ENCODE measurements around the gene CLCN6.

CLCN6 gene

DNA sequence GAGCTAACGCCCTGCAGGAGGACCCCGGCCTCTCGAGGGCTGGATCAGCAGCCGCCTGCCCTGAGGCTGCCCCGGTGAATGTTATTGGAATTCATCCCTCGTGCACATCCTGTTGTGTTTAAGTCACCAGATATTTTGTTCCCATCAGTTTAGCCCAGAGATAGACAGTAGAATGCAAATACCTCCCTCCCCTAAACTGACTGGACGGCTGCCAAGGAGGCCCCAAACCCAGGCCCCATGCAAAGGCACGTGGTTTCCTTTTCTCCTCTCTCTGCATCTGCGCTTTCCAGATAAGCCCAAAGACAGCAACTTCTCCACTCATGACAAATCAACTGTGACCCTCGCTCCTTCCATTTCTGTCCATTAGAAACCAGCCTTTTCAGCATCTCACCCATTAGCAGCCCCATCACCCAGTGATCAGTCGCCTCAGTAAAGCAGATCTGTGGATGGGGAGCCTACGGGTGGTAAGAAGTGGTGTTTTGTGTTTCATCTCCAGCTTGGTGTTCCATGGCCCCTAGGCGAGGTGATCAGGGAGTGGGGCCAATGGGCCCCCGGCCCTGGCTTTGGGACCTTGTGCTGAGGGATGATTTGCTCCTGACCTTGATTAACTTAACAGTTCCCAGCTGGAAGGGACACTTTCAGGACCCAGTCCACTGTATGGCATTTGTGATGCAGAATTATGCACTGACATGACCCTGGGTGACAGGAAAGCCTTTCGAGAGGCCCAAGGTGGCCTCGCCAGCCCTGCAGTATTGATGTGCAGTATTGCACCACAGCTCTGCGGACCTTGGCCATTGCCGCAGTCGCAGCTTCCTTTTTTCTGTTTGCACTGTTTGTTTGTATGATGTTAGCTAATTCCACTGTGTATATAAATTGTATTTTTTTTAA lies 36.4 kb downstream of the CLCN6 start:
- Mint-ChIP-seq H3K9me3 (ENCODE audit: low read depth) (no peaks in the 10 kb centered on the region), H3K4me1 (ENCODE audit: low read depth) (peaks cover 5% of the 10 kb centered on the region), H3K36me3 (peaks cover 9% of the 10 kb centered on the region), H3K4me3 (no peak overlapping the region), H3K27me3 (no peaks in the 10 kb centered on the region), H3K27ac (no peak overlapping the region)

- H3K36me3 Mint-ChIP-seq = peaks cover 5% of the 10 kb centered on the region
- H3K27me3 Mint-ChIP-seq = no peaks in the 10 kb centered on the region
- H3K4me1 Mint-ChIP-seq (ENCODE audit: low read depth) = peaks cover 5% of the 10 kb centered on the region
- H3K27ac Mint-ChIP-seq = no peak overlapping the region
- H3K9me3 Mint-ChIP-seq (ENCODE audit: low read depth) = no peaks in the 10 kb centered on the region
- no peak overlapping the region for H3K4me3 Mint-ChIP-seq
Observed at GRCh38 chr1:11845641-11846335, 39.8 kb downstream of the CLCN6 start.

GRCh38 chr1:11847667-11848372 lies 41.8 kb downstream of the CLCN6 start, which contains the start of gene NPPA:
Gene NPPA, minus strand, starts transcription at chr1:11847783. Its CDS starts 99 bp downstream, at chr1:11847684.
- Mint-ChIP-seq H3K27me3 (no peaks in the 10 kb centered on the region), H3K4me1 (ENCODE audit: low read depth) (peaks cover 5% of the 10 kb centered on the region), H3K36me3 (peaks cover 3% of the 10 kb centered on the region), H3K9me3 (ENCODE audit: low read depth) (no peaks in the 10 kb centered on the region), H3K27ac (no peak within 1 kb of the TSS), H3K4me3 (no peak within 1 kb of the TSS)

DNA sequence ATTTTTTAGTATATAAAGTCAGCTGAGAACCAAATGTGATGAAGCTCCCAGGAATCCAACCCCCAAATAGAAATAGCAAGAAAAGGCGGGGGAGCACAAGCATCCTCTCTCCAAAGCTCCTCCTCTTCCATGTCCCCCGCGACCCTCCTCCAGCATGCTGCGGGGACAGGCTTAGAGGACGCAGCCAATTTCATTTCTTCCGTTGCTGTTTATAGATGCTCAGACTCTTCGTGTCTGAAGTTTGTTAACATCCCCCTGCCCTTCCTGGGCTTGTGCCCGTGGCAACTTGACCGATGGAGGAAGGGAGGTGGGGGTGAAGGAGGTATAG lies 42.3 kb downstream of the CLCN6 start:
- peaks cover 5% of the 10 kb centered on the region for H3K4me1 Mint-ChIP-seq (ENCODE audit: low read depth)
- H3K27ac Mint-ChIP-seq = no peak overlapping the region
- no peaks in the 10 kb centered on the region for H3K27me3 Mint-ChIP-seq
- H3K9me3 Mint-ChIP-seq (ENCODE audit: low read depth) = no peaks in the 10 kb centered on the region
- no peak overlapping the region for H3K4me3 Mint-ChIP-seq
- peaks cover 3% of the 10 kb centered on the region for H3K36me3 Mint-ChIP-seq

GRCh38 chr1:11850156-11850555 lies 44.2 kb downstream of the CLCN6 start:
- H3K9me3 Mint-ChIP-seq (ENCODE audit: low read depth) = no peaks in the 10 kb centered on the region
- peaks cover 5% of the 10 kb centered on the region for H3K4me1 Mint-ChIP-seq (ENCODE audit: low read depth)
- H3K27me3 Mint-ChIP-seq = peaks cover 6% of the 10 kb centered on the region
- no peak overlapping the region for H3K27ac Mint-ChIP-seq
- H3K36me3 Mint-ChIP-seq = no peaks in the 10 kb centered on the region
- H3K4me3 Mint-ChIP-seq = no peak overlapping the region

- Mint-ChIP-seq H3K4me1 (ENCODE audit: low read depth) (no peaks in the 10 kb centered on the region), H3K27ac (no peak overlapping the region), H3K36me3 (no peaks in the 10 kb centered on the region), H3K9me3 (ENCODE audit: low read depth) (no peaks in the 10 kb centered on the region), H3K27me3 (peaks cover 6% of the 10 kb centered on the region), H3K4me3 (no peak overlapping the region)
Observed at GRCh38 chr1:11851180-11851579, 45.2 kb downstream of the CLCN6 start.

DNA sequence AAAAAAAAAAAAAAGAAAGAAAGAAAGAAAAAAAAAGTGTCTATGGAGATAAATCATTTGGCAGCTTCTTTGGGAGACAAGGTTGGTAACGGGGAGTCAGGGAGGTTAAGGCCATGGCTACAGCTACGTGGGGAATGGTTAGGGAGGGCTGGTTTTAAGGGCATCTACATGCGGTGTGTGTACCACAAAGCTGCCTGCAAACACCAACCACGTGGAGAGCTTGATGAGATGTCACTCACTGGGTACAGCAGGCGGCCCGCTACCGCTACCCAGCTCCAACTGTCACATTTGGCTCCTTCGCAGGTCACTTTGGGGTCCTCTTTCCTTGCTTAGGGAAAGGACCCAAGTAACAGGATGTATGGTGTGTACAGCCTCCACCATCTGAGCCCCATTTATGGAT lies 48.5 kb downstream of the CLCN6 start:
- H3K4me3 Mint-ChIP-seq = no peak overlapping the region
- no peaks in the 10 kb centered on the region for H3K9me3 Mint-ChIP-seq (ENCODE audit: low read depth)
- no peak overlapping the region for H3K27ac Mint-ChIP-seq
- H3K27me3 Mint-ChIP-seq = peaks cover 12% of the 10 kb centered on the region
- no peaks in the 10 kb centered on the region for H3K36me3 Mint-ChIP-seq
- H3K4me1 Mint-ChIP-seq (ENCODE audit: low read depth) = no peaks in the 10 kb centered on the region

GRCh38 chr1:11855430-11855829 lies 49.4 kb downstream of the CLCN6 start:
- Mint-ChIP-seq H3K9me3 (ENCODE audit: low read depth) (no peaks in the 10 kb centered on the region), H3K27ac (no peak overlapping the region), H3K36me3 (no peaks in the 10 kb centered on the region), H3K4me1 (ENCODE audit: low read depth) (no peaks in the 10 kb centered on the region), H3K4me3 (no peak overlapping the region), H3K27me3 (peaks cover 18% of the 10 kb centered on the region)

- Mint-ChIP-seq H3K4me1 (ENCODE audit: low read depth) (no peaks in the 10 kb centered on the region), H3K4me3 (no peak overlapping the region), H3K9me3 (ENCODE audit: low read depth) (no peaks in the 10 kb centered on the region), H3K36me3 (no peaks in the 10 kb centered on the region), H3K27me3 (peaks cover 25% of the 10 kb centered on the region), H3K27ac (no peak overlapping the region)
Observed at GRCh38 chr1:11856698-11857097, 50.7 kb downstream of the CLCN6 start.

- H3K27me3 Mint-ChIP-seq = peaks cover 29% of the 10 kb centered on the region
Observed at GRCh38 chr1:11857164-11857851, 51.3 kb downstream of the CLCN6 start.

GRCh38 chr1:11858158-11858557 lies 52.2 kb downstream of the CLCN6 start:
- Mint-ChIP-seq H3K4me3 (no peak overlapping the region), H3K9me3 (ENCODE audit: low read depth) (no peaks in the 10 kb centered on the region), H3K27ac (no peak overlapping the region), H3K27me3 (peaks cover 34% of the 10 kb centered on the region), H3K4me1 (ENCODE audit: low read depth) (no peaks in the 10 kb centered on the region), H3K36me3 (no peaks in the 10 kb centered on the region)

More at GRCh38 chr1:11857164-11857851, 51.3 kb downstream of the CLCN6 start:
- Mint-ChIP-seq H3K9me3 (ENCODE audit: low read depth) (no peaks in the 10 kb centered on the region), H3K4me1 (ENCODE audit: low read depth) (no peaks in the 10 kb centered on the region), H3K4me3 (no peak overlapping the region), H3K36me3 (no peaks in the 10 kb centered on the region), H3K27ac (no peak overlapping the region)

- Mint-ChIP-seq H3K36me3 (no peaks in the 10 kb centered on the region), H3K27me3 (peaks cover 34% of the 10 kb centered on the region), H3K9me3 (ENCODE audit: low read depth) (no peaks in the 10 kb centered on the region), H3K27ac (no peak within 1 kb of the TSS), H3K4me1 (ENCODE audit: low read depth) (no peaks in the 10 kb centered on the region), H3K4me3 (no peak within 1 kb of the TSS)
Observed at GRCh38 chr1:11858613-11858967, 52.6 kb downstream of the CLCN6 start, which contains the start of gene NPPB. Gene NPPB, minus strand, starts transcription at chr1:11858945. Its CDS starts 112 bp downstream, at chr1:11858833.

DNA sequence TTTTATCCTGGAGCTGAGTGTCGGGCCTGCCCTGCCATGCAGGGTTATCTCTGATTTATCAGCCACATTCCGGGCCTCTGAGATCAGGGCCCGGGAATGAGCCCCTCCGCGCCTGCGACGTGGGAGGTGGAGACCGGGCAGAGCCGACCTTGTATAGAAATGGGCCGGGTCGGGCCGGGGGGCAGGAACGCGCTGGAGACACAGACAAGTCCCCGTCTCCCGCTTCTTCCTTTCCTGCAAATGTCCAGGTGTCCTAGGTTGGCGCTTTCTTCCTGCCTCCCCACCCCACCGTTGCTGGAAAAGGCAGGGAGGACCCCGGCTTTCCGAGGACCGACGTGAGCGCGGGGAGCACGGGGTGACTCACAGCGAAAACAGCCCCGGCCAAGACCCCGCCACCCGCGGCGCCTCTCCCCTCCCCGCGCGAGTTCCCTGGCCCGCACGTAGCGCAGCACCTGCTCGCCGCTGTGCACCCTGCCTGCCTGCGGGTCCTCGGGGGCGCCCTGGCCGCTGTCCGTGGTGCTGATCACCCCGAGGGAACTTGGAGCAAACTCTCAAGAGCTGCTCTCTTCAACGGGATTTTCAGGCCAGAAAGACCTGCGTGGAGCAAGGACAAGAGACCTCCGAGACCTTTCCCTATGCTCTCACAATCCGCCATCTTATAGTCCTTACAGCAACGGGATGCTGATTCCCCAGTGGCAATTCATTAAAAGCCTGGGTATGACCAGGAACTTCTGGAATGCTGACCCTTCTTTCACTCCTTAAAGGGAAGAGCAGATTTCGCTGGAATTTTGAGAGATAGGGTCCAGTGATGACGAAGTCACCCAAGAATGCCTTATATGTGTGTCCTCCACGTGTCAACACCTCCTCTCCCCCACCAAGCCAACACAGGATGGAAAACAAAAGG lies 53.2 kb downstream of the CLCN6 start:
- Mint-ChIP-seq H3K27ac (no peak overlapping the region), H3K27me3 (peaks cover 32% of the 10 kb centered on the region), H3K4me3 (no peak overlapping the region), H3K9me3 (ENCODE audit: low read depth) (no peaks in the 10 kb centered on the region), H3K4me1 (ENCODE audit: low read depth) (no peaks in the 10 kb centered on the region), H3K36me3 (no peaks in the 10 kb centered on the region)

DNA sequence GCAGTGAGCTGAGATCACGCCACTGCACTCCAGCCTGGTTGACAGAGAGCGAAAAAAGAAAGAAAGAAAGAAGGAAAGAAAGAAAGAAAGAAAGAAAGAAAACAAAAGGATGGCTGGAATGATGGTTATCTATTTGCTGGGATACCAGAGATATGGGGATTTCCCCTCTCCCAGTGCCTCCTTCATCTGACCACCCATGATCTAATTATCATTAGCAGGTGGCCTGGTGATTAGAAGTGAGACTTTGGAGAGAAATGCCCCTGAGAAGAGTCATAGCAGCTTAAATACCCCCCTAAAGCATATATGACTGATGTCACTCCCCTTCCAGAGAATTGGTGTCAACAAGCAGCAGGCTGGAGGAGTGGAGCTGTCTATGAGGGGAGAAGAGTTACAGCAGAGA lies 54.1 kb downstream of the CLCN6 start:
- no peaks in the 10 kb centered on the region for H3K9me3 Mint-ChIP-seq (ENCODE audit: low read depth)
- no peaks in the 10 kb centered on the region for H3K4me1 Mint-ChIP-seq (ENCODE audit: low read depth)
- peaks cover 32% of the 10 kb centered on the region for H3K27me3 Mint-ChIP-seq
- no peak overlapping the region for H3K4me3 Mint-ChIP-seq
- no peaks in the 10 kb centered on the region for H3K36me3 Mint-ChIP-seq
- no peak overlapping the region for H3K27ac Mint-ChIP-seq
